Measurements from ENCODE around the gene SGPP2.

SGPP2 gene

DNA sequence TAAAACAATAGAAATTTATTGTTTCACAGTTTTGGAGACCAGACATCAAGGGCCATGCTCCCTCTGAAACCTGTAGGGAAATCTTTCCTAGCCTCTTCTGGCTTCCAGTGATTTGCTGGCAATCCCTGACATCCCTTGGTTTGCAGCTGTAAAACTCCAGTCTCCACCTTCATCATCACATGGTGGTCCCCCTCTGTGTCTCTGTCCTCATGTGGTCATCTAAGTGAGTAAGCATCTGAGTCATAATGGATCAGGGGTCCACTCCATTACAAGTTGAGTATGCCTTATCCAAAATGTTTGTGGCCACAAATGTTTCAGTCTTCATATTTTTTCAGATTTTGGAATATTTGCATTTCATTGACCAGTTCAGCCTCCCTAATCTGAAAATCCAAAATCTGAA lies 5.6 kb upstream of the SGPP2 start:
- Histone ChIP-seq H3K4me1 (ENCODE audit: insufficient read depth, low read length) (no peaks in the 10 kb centered on the region), H3K79me2 (ENCODE audit: insufficient read depth, low read length) (no peaks in the 10 kb centered on the region), H2AFZ (ENCODE audit: low read depth, low read length) (no peak overlapping the region), H3K9me3 (ENCODE audit: insufficient read depth, low read length, severe bottlenecking) (peaks cover 7% of the 10 kb centered on the region), H3K36me3 (ENCODE audit: insufficient read depth, low read length) (no peaks in the 10 kb centered on the region), H3K4me2 (ENCODE audit: insufficient read depth, low read length) (no peak overlapping the region), H3K9ac (ENCODE audit: low read depth, low read length) (no peak overlapping the region), H3K27me3 (ENCODE audit: insufficient read depth, low read length, poor library complexity) (no peaks in the 10 kb centered on the region), H3K27ac (ENCODE audit: low read length) (no peak overlapping the region), H4K20me1 (ENCODE audit: insufficient read depth, low read length) (no peaks in the 10 kb centered on the region), H3K4me3 (ENCODE audit: low read depth in 1 of 2, low read length in 2 of 2) (no peak overlapping the region)
- ATAC-seq (ENCODE audit: insufficient read depth, low read depth), result no peak
- DNase-seq, result no peak
- TF ChIP-seq EZH2 (IDR thresholded peaks at IDR 0.05; ENCODE audit: borderline replicate concordance, low read depth, low read length, severe bottlenecking), result no peak
- TF ChIP-seq, protein P1, sequence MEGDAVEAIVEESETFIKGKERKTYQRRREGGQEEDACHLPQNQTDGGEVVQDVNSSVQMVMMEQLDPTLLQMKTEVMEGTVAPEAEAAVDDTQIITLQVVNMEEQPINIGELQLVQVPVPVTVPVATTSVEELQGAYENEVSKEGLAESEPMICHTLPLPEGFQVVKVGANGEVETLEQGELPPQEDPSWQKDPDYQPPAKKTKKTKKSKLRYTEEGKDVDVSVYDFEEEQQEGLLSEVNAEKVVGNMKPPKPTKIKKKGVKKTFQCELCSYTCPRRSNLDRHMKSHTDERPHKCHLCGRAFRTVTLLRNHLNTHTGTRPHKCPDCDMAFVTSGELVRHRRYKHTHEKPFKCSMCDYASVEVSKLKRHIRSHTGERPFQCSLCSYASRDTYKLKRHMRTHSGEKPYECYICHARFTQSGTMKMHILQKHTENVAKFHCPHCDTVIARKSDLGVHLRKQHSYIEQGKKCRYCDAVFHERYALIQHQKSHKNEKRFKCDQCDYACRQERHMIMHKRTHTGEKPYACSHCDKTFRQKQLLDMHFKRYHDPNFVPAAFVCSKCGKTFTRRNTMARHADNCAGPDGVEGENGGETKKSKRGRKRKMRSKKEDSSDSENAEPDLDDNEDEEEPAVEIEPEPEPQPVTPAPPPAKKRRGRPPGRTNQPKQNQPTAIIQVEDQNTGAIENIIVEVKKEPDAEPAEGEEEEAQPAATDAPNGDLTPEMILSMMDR (IDR thresholded peaks at IDR 0.05; ENCODE audit: borderline replicate concordance, extremely low read depth, low read length, poor library complexity, severe bottlenecking), result no peak

DNA sequence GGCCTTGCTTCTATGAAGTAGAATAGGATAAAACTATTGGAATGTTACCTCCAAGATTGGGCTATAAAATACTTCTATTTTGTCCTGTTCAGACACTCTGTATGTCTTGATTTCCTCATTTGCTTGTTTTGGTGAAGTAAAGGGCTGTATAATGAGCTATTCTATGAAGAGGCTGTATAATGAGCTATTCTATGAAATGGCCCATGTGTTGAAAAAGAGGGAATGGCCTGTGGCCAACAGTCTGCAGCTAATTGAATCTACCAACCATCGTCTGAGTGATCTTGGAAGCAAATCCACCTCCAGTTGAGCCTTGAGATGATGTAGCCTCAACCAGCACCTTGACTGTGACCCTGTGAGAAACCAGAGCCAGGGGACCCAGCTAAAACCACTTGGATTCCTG lies 3.8 kb upstream of the SGPP2 start:
- no peak overlapping the region for H3K9ac ChIP-seq (ENCODE audit: low read depth, low read length)
- no peak overlapping the region for H3K4me3 ChIP-seq (ENCODE audit: low read depth in 1 of 2, low read length in 2 of 2)
- TF ChIP-seq EZH2 (IDR thresholded peaks at IDR 0.05; ENCODE audit: borderline replicate concordance, low read depth, low read length, severe bottlenecking), result no peak
- TF ChIP-seq, protein P1 (IDR thresholded peaks at IDR 0.05; ENCODE audit: borderline replicate concordance, extremely low read depth, low read length, poor library complexity, severe bottlenecking), result no peak
- no peaks in the 10 kb centered on the region for H3K4me1 ChIP-seq (ENCODE audit: insufficient read depth, low read length)
- no peaks in the 10 kb centered on the region for H3K36me3 ChIP-seq (ENCODE audit: insufficient read depth, low read length)
- H3K4me2 ChIP-seq (ENCODE audit: insufficient read depth, low read length), result no peak overlapping the region
- H3K79me2 ChIP-seq (ENCODE audit: insufficient read depth, low read length), result no peaks in the 10 kb centered on the region
- no peak overlapping the region for H2AFZ ChIP-seq (ENCODE audit: low read depth, low read length)
- H4K20me1 ChIP-seq (ENCODE audit: insufficient read depth, low read length), result no peaks in the 10 kb centered on the region
- H3K27ac ChIP-seq (ENCODE audit: low read length), result no peak overlapping the region
- H3K27me3 ChIP-seq (ENCODE audit: insufficient read depth, low read length, poor library complexity), result no peaks in the 10 kb centered on the region
- no peak for DNase-seq
- no peak for ATAC-seq (ENCODE audit: insufficient read depth, low read depth)
- H3K9me3 ChIP-seq (ENCODE audit: insufficient read depth, low read length, severe bottlenecking), result no peaks in the 10 kb centered on the region

DNA sequence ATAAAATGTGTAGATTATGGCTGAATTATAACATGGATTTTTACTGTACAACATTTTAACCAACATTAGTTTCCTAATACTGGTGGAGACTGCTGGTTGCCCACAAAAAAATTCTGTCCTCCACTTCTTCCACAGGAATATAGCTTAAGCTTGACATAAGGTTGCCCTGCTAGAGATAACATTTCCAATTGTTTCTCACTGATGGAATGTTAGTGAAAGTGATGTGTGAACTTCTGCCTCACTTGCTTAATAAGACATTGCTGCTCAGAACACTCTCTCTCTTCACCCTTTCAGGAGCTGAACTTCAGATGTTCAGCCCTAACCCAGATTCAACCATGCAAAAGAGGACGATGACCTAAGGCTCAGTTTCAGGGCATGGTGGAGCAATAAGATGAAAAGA lies 2.7 kb upstream of the SGPP2 start:
- no peak overlapping the region for H2AFZ ChIP-seq (ENCODE audit: low read depth, low read length)
- no peak for TF ChIP-seq EZH2 (IDR thresholded peaks at IDR 0.05; ENCODE audit: borderline replicate concordance, low read depth, low read length, severe bottlenecking)
- TF ChIP-seq, protein P1 (IDR thresholded peaks at IDR 0.05; ENCODE audit: borderline replicate concordance, extremely low read depth, low read length, poor library complexity, severe bottlenecking), result no peak
- no peak overlapping the region for H3K4me2 ChIP-seq (ENCODE audit: insufficient read depth, low read length)
- H3K36me3 ChIP-seq (ENCODE audit: insufficient read depth, low read length), result no peaks in the 10 kb centered on the region
- no peak overlapping the region for H3K4me3 ChIP-seq (ENCODE audit: low read depth in 1 of 2, low read length in 2 of 2)
- H3K9ac ChIP-seq (ENCODE audit: low read depth, low read length), result no peak overlapping the region
- no peaks in the 10 kb centered on the region for H3K4me1 ChIP-seq (ENCODE audit: insufficient read depth, low read length)
- H3K27me3 ChIP-seq (ENCODE audit: insufficient read depth, low read length, poor library complexity), result no peaks in the 10 kb centered on the region
- no peaks in the 10 kb centered on the region for H3K79me2 ChIP-seq (ENCODE audit: insufficient read depth, low read length)
- no peak overlapping the region for H3K27ac ChIP-seq (ENCODE audit: low read length)
- H4K20me1 ChIP-seq (ENCODE audit: insufficient read depth, low read length), result no peaks in the 10 kb centered on the region
- DNase-seq (no peak), ATAC-seq (ENCODE audit: insufficient read depth, low read depth) (no peak)
- no peaks in the 10 kb centered on the region for H3K9me3 ChIP-seq (ENCODE audit: insufficient read depth, low read length, severe bottlenecking)

DNA sequence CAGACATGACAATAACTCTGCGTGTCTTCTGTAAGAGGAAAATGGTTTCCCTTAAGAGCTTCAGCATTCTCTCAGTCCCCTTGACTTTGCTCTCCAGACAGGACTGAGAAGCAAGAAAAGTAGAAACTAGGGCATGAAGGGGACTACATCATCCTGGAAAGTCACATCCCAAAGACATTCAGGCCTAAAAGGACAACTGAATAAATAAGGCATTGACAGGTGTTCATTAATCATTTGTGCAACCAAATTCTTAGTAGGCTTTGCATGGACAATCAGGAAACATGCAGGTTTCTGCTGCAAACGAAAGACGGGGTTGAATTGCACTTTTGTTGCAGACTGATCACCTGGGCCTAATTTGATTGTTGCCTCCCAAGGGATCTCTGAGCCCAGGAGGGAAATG lies 1.2 kb upstream of the SGPP2 start:
- Histone ChIP-seq H4K20me1 (ENCODE audit: insufficient read depth, low read length) (no peaks in the 10 kb centered on the region), H3K36me3 (ENCODE audit: insufficient read depth, low read length) (no peaks in the 10 kb centered on the region), H3K27me3 (ENCODE audit: insufficient read depth, low read length, poor library complexity) (no peaks in the 10 kb centered on the region), H2AFZ (ENCODE audit: low read depth, low read length) (no peak overlapping the region), H3K27ac (ENCODE audit: low read length) (no peak overlapping the region), H3K79me2 (ENCODE audit: insufficient read depth, low read length) (no peaks in the 10 kb centered on the region), H3K9ac (ENCODE audit: low read depth, low read length) (no peak overlapping the region), H3K9me3 (ENCODE audit: insufficient read depth, low read length, severe bottlenecking) (no peaks in the 10 kb centered on the region), H3K4me2 (ENCODE audit: insufficient read depth, low read length) (no peak overlapping the region), H3K4me1 (ENCODE audit: insufficient read depth, low read length) (no peaks in the 10 kb centered on the region), H3K4me3 (ENCODE audit: low read depth in 1 of 2, low read length in 2 of 2) (no peak overlapping the region)
- no peak for ATAC-seq (ENCODE audit: insufficient read depth, low read depth)
- TF ChIP-seq, protein P1 (IDR thresholded peaks at IDR 0.05; ENCODE audit: borderline replicate concordance, extremely low read depth, low read length, poor library complexity, severe bottlenecking), result no peak
- TF ChIP-seq EZH2 (IDR thresholded peaks at IDR 0.05; ENCODE audit: borderline replicate concordance, low read depth, low read length, severe bottlenecking), result no peak
- DNase-seq, result no peak
